ENCODE data around the gene DIS3L2.
"Not testable (repeated sequence)": the region's sequence is repeated elsewhere in the genome, so short reads cannot be mapped to it uniquely, and the experiment has no call there.

DIS3L2 gene

GRCh38 chr2:232061265-232061664 lies 99.8 kb downstream of the DIS3L2 start:
- DNase-seq, result no peak

DNA sequence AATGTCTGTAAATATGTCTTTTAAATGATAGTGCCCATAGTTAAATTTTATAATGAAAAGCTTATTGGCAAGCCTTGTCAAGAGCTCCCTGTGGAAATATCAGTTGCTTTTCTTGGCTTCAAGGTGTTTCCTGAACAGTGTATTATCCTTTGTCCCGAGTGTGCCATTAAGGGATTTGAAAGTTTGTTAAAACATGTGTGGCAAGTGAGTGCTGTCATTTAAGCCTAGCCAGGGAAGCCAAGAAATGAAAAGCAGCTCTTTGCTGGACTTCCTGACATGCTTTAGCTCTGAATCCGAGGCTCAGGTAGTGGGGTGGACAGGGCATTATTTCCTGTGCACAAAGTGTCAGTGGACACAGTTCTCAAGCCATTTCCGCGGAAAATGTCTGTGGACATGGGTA lies 111.5 kb downstream of the DIS3L2 start:
- DNase-seq, result no peak

DNA sequence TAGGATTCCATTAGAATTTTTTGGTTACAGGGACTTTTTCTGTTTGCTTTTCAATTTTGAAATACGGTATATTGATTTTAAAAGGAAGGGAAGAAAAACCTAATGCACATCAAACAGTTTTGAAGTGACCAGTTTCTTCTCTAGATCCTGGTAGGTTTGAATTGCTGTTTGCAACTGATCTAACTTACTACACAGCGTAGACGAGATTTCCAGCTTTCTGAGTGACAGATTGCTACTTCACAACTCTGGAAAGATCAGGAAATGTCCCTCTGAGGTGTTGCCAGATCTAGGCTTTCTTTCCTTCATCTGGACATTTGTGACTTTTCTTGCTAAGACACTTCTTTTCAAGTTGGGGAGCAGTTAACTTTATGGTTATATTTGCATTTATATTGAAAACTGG lies 112.2 kb downstream of the DIS3L2 start:
- DNase-seq, result no peak

GRCh38 chr2:232075080-232075479 lies 113.6 kb downstream of the DIS3L2 start:
- DNase-seq, result no peak

- DNase-seq, result no peak
Observed at GRCh38 chr2:232075859-232076258, 114.3 kb downstream of the DIS3L2 start.

DNA sequence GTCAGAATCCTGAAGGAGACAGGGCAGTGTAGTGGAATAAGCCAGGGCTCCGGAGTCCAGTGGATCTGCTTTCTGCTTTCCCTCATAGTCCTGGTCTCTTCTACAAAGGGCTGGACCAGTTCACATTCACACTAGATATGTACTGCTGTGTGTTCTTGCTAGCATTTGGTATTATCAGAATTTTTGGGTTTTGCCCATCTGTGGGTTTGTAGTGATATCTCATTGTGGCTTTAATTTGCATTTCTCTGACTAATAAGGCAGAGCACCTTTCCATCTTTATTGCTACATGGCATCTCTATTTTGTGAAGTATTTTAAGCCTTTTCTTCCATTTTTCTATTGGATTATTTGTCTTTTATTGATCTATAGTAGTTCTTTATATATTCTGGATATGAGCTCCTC lies 114.8 kb downstream of the DIS3L2 start:
- no peak for DNase-seq

DNA sequence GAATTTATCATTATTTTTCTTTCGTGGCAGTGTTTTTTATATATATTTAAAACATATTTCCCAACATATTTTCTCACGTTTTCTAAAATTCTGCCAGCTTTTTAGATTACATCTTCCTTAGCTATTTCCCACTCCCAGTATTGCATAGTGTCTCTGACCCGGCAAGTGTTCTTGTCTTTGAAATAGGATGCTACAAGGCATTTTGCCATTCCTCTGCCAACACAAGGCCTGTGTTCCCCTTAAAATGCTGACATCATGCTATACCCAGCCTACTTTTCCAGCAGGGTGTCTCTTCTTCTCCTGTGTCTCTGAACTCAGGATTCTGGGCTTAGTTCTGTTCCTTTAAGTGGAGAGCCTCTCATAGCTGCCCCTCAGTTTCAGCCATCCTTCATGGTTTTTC lies 115.2 kb downstream of the DIS3L2 start:
- DNase-seq, result no peak

DNA sequence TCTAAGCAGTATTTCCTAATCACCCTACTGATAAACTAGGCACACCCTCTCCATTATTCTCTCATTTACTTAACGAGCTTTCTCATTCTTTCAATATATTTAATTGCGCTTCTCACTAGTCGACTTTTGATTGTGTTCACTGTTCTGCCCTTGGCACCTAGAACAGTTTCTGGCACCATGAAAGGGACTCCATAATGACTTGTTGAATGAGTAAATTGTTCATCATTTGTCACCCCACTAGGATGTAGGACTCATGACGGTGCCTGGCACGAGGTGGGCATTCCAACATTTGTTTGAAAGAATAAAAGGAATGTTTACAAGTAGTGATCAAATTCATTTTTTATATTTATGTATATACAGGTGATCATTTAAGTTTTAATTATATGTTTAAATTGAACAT lies 123.7 kb downstream of the DIS3L2 start:
- no peak for DNase-seq

GRCh38 chr2:232085826-232086425 lies 124.4 kb downstream of the DIS3L2 start:
- no peak for DNase-seq

GRCh38 chr2:232088771-232089170 lies 127.3 kb downstream of the DIS3L2 start:
- no peak for DNase-seq

DNA sequence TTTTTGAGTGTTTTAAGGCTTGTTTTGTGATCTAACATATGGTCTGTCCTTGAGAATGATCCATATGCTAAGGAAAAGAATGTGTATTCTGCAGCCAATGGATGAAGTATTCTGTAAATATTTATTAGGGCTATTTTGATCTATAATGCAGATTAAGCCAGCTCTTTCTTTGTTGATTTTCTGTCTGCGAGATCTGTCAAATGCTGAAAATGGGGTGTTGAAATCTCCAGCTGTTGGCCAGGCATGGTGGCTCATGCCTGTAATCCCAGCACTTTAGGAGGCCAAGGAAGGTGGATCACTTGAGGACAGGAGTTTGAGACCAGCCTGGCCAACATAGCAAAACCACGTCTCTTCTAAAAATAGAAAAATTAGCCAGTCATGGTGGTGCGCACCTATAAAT lies 132.7 kb downstream of the DIS3L2 start:
- no peak for DNase-seq

DNA sequence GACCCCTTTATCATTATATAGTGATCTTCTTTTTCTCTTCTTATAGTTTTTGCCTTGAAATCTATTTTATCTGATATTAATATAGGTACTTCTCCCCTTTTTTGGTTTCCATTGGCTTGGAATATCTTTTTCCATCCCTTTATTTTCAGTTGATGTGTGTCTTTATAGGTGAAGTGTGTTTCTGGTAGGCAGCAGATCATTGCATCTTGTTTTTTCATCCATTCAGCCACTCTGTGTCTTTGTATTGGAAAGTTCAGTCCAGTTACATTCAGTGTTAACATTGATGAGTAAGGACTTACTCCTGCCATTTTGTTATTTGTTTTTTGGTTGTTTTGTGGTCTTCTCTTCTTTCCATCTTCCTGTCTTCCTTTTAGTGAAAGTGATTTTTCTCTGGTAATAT lies 133.4 kb downstream of the DIS3L2 start:
- no peak for DNase-seq

GRCh38 chr2:232097260-232097659 lies 135.7 kb downstream of the DIS3L2 start:
- DNase-seq, result no peak

- no peak for DNase-seq
Observed at GRCh38 chr2:232097758-232098157, 136.2 kb downstream of the DIS3L2 start.

- no peak for DNase-seq
Observed at GRCh38 chr2:232102380-232102779, 140.9 kb downstream of the DIS3L2 start.

GRCh38 chr2:232103140-232103737 lies 141.7 kb downstream of the DIS3L2 start:
- peak; percentile 59 for DNase-seq

GRCh38 chr2:232104076-232104646 lies 142.6 kb downstream of the DIS3L2 start:
- no peak for DNase-seq

GRCh38 chr2:232111551-232111950 lies 150.0 kb downstream of the DIS3L2 start:
- no peak for DNase-seq

DNA sequence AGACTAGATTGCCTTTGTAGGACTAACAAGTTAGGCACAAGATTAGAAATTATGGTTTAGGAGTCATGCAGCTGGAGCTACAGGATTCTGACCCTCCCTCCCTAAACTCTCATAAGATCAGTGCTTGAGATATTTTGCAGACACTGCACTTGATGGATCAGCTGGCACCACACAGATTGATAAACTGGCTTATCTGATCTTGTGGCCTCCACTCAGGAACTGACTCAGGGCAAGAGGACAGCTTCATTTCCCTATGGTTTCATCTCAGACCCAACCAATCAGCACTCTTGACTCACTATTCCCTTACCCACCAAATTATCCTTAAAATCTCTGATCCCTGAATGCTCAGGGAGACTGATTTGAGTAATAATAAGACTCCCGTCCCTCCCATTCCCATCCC lies 152.3 kb downstream of the DIS3L2 start:
- DNase-seq, result no peak

- not testable (repeated sequence) for DNase-seq
Observed at GRCh38 chr2:232115728-232116361, 154.3 kb downstream of the DIS3L2 start.

DNA sequence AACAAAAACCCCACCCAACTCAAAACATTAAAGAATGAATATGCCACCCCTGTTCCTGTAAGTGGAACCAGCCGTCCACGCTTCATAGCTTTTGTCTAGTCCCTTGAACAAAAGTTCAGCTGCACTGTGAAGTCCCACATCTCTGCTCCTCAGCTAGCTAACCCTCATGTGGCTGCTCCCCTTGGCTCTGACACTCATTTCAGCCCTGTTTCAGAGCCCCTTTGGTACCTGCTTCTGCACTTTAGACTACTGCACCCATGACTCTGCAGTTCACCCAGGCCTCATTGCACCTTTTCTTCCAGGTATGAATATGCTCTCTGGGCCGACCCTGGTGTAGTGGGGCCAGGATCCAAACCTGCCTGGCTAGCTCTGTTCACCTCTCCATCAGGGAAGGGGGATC lies 155.3 kb downstream of the DIS3L2 start:
- DNase-seq, result no peak

DNA sequence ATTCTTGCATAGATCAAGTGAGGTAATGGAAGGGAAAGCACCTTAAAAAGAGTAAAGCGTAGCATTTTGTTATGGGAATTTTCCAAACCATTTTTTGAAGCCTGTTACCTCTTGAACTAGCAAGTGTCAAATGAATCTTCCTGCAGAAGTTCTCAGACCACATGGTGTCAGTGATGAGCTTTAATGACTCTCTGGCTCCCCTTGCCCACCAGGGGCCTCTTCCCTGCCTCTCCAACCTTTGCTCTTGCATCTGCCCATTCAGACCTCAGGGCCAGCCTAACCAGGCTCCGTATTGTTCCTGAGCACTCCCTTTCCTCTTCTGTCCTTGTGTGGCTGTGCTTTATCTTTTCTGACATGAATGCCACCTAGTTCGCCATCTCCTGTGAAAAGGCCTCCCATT lies 155.9 kb downstream of the DIS3L2 start:
- no peak for DNase-seq

DNA sequence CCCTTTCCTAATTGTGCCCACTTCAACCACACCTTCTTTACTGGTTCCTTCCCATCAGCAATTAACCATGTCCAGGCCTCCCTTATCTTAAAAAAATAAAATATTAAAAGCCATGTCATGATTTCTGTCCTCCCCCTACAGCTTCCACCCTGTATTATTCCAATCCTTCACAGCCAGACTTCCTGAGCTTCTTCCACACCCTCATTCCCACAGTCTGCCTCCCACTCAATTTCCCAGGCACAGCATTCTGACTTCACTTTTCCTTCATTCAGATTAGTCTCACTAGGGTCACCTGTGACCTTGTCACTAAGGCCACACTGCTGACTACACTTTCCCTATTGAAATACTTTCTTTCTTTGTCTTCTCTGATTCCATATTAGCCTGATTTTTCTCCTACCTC lies 159.4 kb downstream of the DIS3L2 start:
- DNase-seq, result no peak

DNA sequence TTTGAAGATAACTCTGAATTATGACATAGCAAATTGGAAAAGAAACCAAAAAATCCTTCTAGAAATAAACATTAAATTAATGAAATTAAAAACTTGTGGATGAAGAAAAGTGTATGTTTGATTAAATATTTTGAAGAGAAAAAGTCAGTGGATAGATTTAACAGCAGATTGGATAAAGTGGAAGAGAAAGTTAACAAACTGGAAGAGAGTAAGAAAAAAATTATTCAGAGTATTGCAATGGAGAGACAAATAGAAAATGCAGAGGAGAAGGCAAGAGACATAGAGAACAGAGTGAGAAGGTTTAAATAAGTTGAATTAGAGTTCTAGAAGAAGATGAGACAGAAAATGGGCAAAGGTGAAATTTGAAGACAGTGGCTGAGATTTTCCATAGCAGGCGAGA lies 162.8 kb downstream of the DIS3L2 start:
- DNase-seq, result no peak
